Parathyroid adenoma (tissue), 2 donors: Measurements from ENCODE around the gene ANO6.

Source experiments
- H2AFZ ChIP-seq: fragments of 300-600 bp; sonication (generic); one replicate; pipeline ENCODE4 v1.7.0; 2017; ENCODE audit warnings: antibody characterized with exemption, mild to moderate bottlenecking
- H3K27ac ChIP-seq: fragments of 300-600 bp; sonication (generic); one replicate; pipeline ENCODE4 v1.7.0; 2017
- H3K27me3 ChIP-seq: fragments of 300-600 bp; sonication (generic); one replicate; pipeline ENCODE4 v1.7.0; 2017; ENCODE audit warnings: low read length; ENCODE audit not compliant: control insufficient read depth, insufficient read depth
- H3K36me3 ChIP-seq: fragments of 300-600 bp; sonication (generic); one replicate; pipeline ENCODE4 v1.7.0; 2017; ENCODE audit warnings: low read length; ENCODE audit not compliant: control insufficient read depth, insufficient read depth
- H3K4me1 ChIP-seq: fragments of 300-600 bp; sonication (generic); one replicate; pipeline ENCODE4 v1.7.0; 2017; ENCODE audit warnings: control low read depth
- H3K4me2 ChIP-seq: fragments of 300-600 bp; sonication (generic); one replicate; pipeline ENCODE4 v1.7.0; 2017; ENCODE audit warnings: low read length
- H3K4me3 ChIP-seq: fragments of 300-600 bp; sonication (generic); one replicate; pipeline ENCODE4 v1.7.0; 2017; ENCODE audit warnings: low read depth, low read length
- H3K79me2 ChIP-seq: fragments of 300-600 bp; sonication (generic); one replicate; pipeline ENCODE4 v1.7.0; 2017; ENCODE audit warnings: control low read depth
- H3K9ac ChIP-seq: fragments of 300-600 bp; sonication (generic); one replicate; pipeline ENCODE4 v1.7.0; 2017; ENCODE audit warnings: mild to moderate bottlenecking
- H3K9me3 ChIP-seq: fragments of 300-600 bp; sonication (generic); one replicate; pipeline ENCODE4 v1.7.0; 2017; ENCODE audit warnings: low read length; ENCODE audit not compliant: control insufficient read depth
- CTCF ChIP-seq: fragments of 300-600 bp; sonication (generic); IDR thresholded peaks from one replicate; pipeline ENCODE4 v1.7.0; 2017; ENCODE audit warnings: antibody characterized with exemption, mild to moderate bottlenecking
- donor health status: primary hyperparathyroidism.

The ANO6 gene

GRCh38 chr12:45279931-45280830, 64.3 kb downstream of the ANO6 start:
- no peak overlapping the region for H3K27ac ChIP-seq
- peaks cover 20% of the 10 kb centered on the region for H3K4me1 ChIP-seq
- H3K79me2 ChIP-seq: peaks cover 52% of the 10 kb centered on the region
- no peaks in the 10 kb centered on the region for H3K36me3 ChIP-seq
- no peak for TF ChIP-seq CTCF
- no peak overlapping the region for H3K4me3 ChIP-seq
- H3K27me3 ChIP-seq: no peaks in the 10 kb centered on the region
- H3K9me3 ChIP-seq: no peaks in the 10 kb centered on the region
- H3K4me2 ChIP-seq: no peak overlapping the region
- H2AFZ ChIP-seq: no peak overlapping the region
- H3K9ac ChIP-seq: no peak overlapping the region

- Histone ChIP-seq H3K4me1 (peaks cover 11% of the 10 kb centered on the region), H3K27me3 (no peaks in the 10 kb centered on the region), H3K79me2 (peaks cover 44% of the 10 kb centered on the region), H2AFZ (no peak overlapping the region), H3K36me3 (no peaks in the 10 kb centered on the region), H3K9me3 (no peaks in the 10 kb centered on the region), H3K4me2 (no peak overlapping the region), H3K27ac (no peak overlapping the region), H3K9ac (no peak overlapping the region), H3K4me3 (no peak overlapping the region)
- TF ChIP-seq CTCF: no peak
Observed at GRCh38 chr12:45281994-45282393, 66.1 kb downstream of the ANO6 start.

- H3K4me3 ChIP-seq: no peak overlapping the region
Observed at GRCh38 chr12:45282411-45282810, 66.5 kb downstream of the ANO6 start.

GRCh38 chr12:45284096-45284901, 68.4 kb downstream of the ANO6 start:
- Histone ChIP-seq H2AFZ (no peak overlapping the region), H3K4me1 (peaks cover 11% of the 10 kb centered on the region), H3K27ac (no peak overlapping the region), H3K36me3 (no peaks in the 10 kb centered on the region), H3K4me3 (no peak overlapping the region), H3K9ac (no peak overlapping the region), H3K79me2 (peaks cover 36% of the 10 kb centered on the region), H3K27me3 (no peaks in the 10 kb centered on the region), H3K4me2 (no peak overlapping the region), H3K9me3 (no peaks in the 10 kb centered on the region)
- no peak for TF ChIP-seq CTCF

More at GRCh38 chr12:45282411-45282810, 66.5 kb downstream of the ANO6 start:
- Histone ChIP-seq H3K9me3 (no peaks in the 10 kb centered on the region), H3K27ac (no peak overlapping the region), H3K79me2 (peaks cover 45% of the 10 kb centered on the region), H3K27me3 (no peaks in the 10 kb centered on the region), H3K4me2 (no peak overlapping the region), H3K36me3 (no peaks in the 10 kb centered on the region), H3K9ac (no peak overlapping the region), H2AFZ (no peak overlapping the region), H3K4me1 (peaks cover 11% of the 10 kb centered on the region)
- TF ChIP-seq CTCF: no peak
